B cell (primary cell): Measurements from ENCODE around the gene MPND. TPM values are rescaled to one million over a fixed set of nuclear protein-coding genes. Genes with fewer than 3 reads are reported as not detected.
"Not testable (repeated sequence)": the region's sequence is repeated elsewhere in the genome, so short reads cannot be mapped to it uniquely, and the experiment has no call there.

Source experiments
- ATAC-seq: fragments of 200-7000 bp; cut with Tn5 transposase; one replicate; pipeline ENCODE4 v1.10.0; 2021; ENCODE audit warnings: low read depth, mild to moderate bottlenecking, moderate number of reproducible peaks, moderate library complexity
- CTCF ChIA-PET: fragments of 350-600 bp; sonication (Branson Sonifier 250); formaldehyde crosslinking; loops from one replicate; lab custom pipeline; 2021; ENCODE audit warnings: antibody characterized with exemption, inconsistent platforms; lab: Charles Lee
- POLR2A ChIA-PET: fragments of 350-600 bp; sonication (Branson Sonifier 250); formaldehyde crosslinking; loops from one replicate; lab custom pipeline; 2021; ENCODE audit warnings: antibody characterized with exemption; lab: Charles Lee
- DNase-seq: peaks from one replicate; pipeline ENCODE4 v3.0.0; 2013
- H2AFZ ChIP-seq: 2 replicates; pipeline ENCODE4 v1.6.1; 2012; ENCODE audit warnings: mild to moderate bottlenecking, low read depth, low read length; ENCODE audit not compliant: insufficient read depth, poor library complexity, severe bottlenecking
- H3K27ac ChIP-seq, 2 donors: 1 replicate in 1 of 2; 2 replicates in 1 of 2; pipeline ENCODE4 v1.5.1; 2012 to 2013; ENCODE audit warnings: low read length in 2 of 2, mild to moderate bottlenecking in 2 of 2, moderate library complexity in 1 of 2
- H3K27me3 ChIP-seq, 4 experiments: fragments of 200-600 bp in 1 of 4; sonication (generic) in 1 of 4; replicated peaks in 1 of 4; 1 replicate in 2 of 4; 2 replicates in 2 of 4; pipeline versions ENCODE4 v1.6.1 to v1.7.0; 2013 to 2016; ENCODE audit warnings: low read length in 3 of 4, mild to moderate bottlenecking in 2 of 4, mixed read lengths in 1 of 4, moderate library complexity in 1 of 4; ENCODE audit not compliant: insufficient read depth in 4 of 4, control insufficient read depth in 3 of 4; ENCODE audit errors: control extremely low read depth in 1 of 4
- H3K36me3 ChIP-seq, 2 experiments: replicated peaks in 1 of 2; 1 replicate in 1 of 2; 2 replicates in 1 of 2; pipeline versions ENCODE4 v1.6.1 to v1.7.1; 2013; ENCODE audit warnings: low read length in 1 of 2; ENCODE audit not compliant: insufficient read depth in 2 of 2, control insufficient read depth in 1 of 2; ENCODE audit errors: control extremely low read depth in 1 of 2, extremely low read depth in 1 of 2
- H3K4me1 ChIP-seq, 2 donors: fragments of 200-600 bp in 1 of 2; sonication (generic) in 1 of 2; 1 replicate in 1 of 2; 2 replicates in 1 of 2; pipeline versions ENCODE4 v1.5.1 to v1.6.1; 2013 to 2017; ENCODE audit warnings: low read length in 2 of 2; ENCODE audit not compliant: control insufficient read depth in 2 of 2, insufficient read depth in 2 of 2
- H3K4me2 ChIP-seq: replicated peaks from 2 replicates; pipeline ENCODE3; 2012; ENCODE audit warnings: mild to moderate bottlenecking, low read depth, low read length; ENCODE audit not compliant: poor library complexity, severe bottlenecking
- H3K4me3 ChIP-seq, 5 experiments: fragments of 200-600 bp in 1 of 5; sonication (generic) in 1 of 5; 1 replicate in 3 of 5; 2 replicates in 2 of 5; pipeline versions ENCODE4 v1.5.1 to v1.7.0; 2011 to 2016; ENCODE audit warnings: low read length in 4 of 5, mild to moderate bottlenecking in 4 of 5, low read depth in 2 of 5, control low read depth in 1 of 5, moderate library complexity in 1 of 5; ENCODE audit not compliant: insufficient read depth in 1 of 5; ENCODE audit errors: control extremely low read depth in 1 of 5, extremely low read depth in 1 of 5
- H3K79me2 ChIP-seq: fragments of 200-600 bp; sonication (generic); one replicate; pipeline ENCODE4 v1.6.0; 2016; ENCODE audit warnings: low read length; ENCODE audit not compliant: control insufficient read depth, insufficient read depth
- H3K9ac ChIP-seq: fragments of 200-600 bp; sonication (generic); 2 replicates; pipeline ENCODE4 v1.6.1; 2017; ENCODE audit warnings: mild to moderate bottlenecking, low read length, moderate library complexity
- H3K9me3 ChIP-seq, 3 donors: one replicate each; pipeline versions ENCODE4 v1.6.1 to v1.7.1; 2013; ENCODE audit warnings: low read length in 2 of 3; ENCODE audit not compliant: control insufficient read depth in 2 of 3, insufficient read depth in 1 of 3; ENCODE audit errors: control extremely low read depth in 1 of 3
- H4K20me1 ChIP-seq: 2 replicates; pipeline ENCODE4 v1.6.0; 2012; ENCODE audit warnings: mild to moderate bottlenecking, low read length; ENCODE audit not compliant: insufficient read depth, control insufficient read depth, poor library complexity, severe bottlenecking
- H3K27ac Mint-ChIP-seq: one replicate; pipeline ENCODE4 v1.8.0; 2021; ENCODE audit warnings: mixed read lengths
- H3K27me3 Mint-ChIP-seq: one replicate; pipeline ENCODE4 v1.8.0; 2021; ENCODE audit warnings: mixed read lengths
- H3K4me1 Mint-ChIP-seq: one replicate; pipeline ENCODE4 v1.8.0; 2021; ENCODE audit warnings: mixed read lengths
- H3K4me3 Mint-ChIP-seq: one replicate; pipeline ENCODE4 v1.8.0; 2021; ENCODE audit warnings: mixed read lengths
- H3K9me3 Mint-ChIP-seq: one replicate; pipeline ENCODE4 v1.8.0; 2022; ENCODE audit warnings: mixed read lengths; ENCODE audit not compliant: insufficient read depth
- EZH2 ChIP-seq: IDR thresholded peaks from 2 replicates; pipeline ENCODE4 v1.6.1; 2012; ENCODE audit warnings: borderline replicate concordance, low read depth, mild to moderate bottlenecking, moderate library complexity, low read length; ENCODE audit not compliant: insufficient read depth, poor library complexity, severe bottlenecking
- WGBS: methylation state at CpG from one replicate; pipeline ENCODE4 v1.1.5; 2013; ENCODE audit warnings: missing lambda C conversion rate; ENCODE audit not compliant: insufficient coverage; 5-methylcytosine and 5-hydroxymethylcytosine counted together
- intact Hi-C: fragments of 100-400 bp; cut with micrococcal nuclease; formaldehyde crosslinking; loops from one replicate; pipeline ENCODE4 v1.10.0; 2022
- polyA plus RNA-seq: library from polyadenylated mRNA; depleted of rRNA; stranded (reverse); fragments of >200 nt; gene quantifications from 2 replicates; pipeline ENCODE4 v1.2.3, GENCODE V29; 2012
- total RNA-seq, 2 donors: library from RNA; stranded (reverse); fragments of 120-200 nt in 1 of 2; gene quantifications; 1 replicate in 1 of 2; 2 replicates in 1 of 2; pipeline versions ENCODE4 v1.2.3 to v1.2.4, GENCODE V29; 2013 to 2022
- TF ChIP-seq, protein P1 (sequence below): fragments of 200-600 bp; IDR thresholded peaks from one replicate; pipeline ENCODE4 v1.8.0; 2022; ENCODE audit warnings: antibody characterized with exemption, mild to moderate bottlenecking

Gene MPND
- total and polyA plus RNA-seq, 2 donors (not counting 1 experiment from before 2014, with no cell fraction given), result 14.5 to 25.6 TPM

DNA sequence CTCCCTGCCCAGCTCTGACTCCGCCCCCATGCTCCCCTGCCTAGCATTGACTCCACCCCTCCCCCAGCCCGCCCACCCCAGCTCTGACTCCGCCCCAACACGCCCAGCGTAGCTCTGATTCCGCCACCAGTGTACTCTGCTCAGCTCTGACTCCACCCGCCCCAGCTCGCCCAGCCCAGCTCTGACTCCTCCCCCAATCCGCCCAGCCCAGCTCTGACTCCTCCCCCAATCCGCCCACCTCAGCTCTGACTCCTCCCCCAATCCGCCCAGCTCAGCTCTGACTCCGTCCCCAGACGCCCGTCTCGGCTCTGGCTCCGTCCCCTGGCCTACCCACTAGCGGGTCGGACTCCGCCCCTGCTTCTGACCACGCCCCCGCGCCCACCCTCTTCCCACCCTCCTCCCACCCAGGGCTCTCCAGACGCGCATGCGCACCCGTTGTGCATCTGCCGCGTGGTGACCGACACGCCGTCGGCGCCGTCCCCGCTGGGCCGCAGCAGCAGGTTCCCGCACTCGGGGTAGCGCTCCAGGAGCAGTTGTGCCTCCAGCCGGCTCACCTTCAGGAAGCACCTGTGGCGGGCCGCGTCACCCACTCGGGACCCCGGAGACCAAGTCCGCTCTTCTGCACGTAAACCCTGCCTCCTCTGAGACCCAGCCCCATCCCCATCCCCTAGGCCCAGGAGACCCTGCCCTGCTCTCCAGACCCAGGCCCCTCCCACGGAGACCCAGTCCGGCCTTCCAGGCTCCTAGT, 14.9 kb upstream of the MPND start:
- Histone ChIP-seq H3K36me3 (no peaks in the 10 kb centered on the region), H3K27me3 (peaks cover 0 to 11% (median 0%) of the 10 kb centered on the region in 4 experiments), H3K4me2 (peak overlapping the region; percentile 74), H2AFZ (peak overlapping the region; percentile 66), H3K27ac (peak overlapping the region in 1 of 2 donors; percentile 36), H3K4me1 (peaks cover 18 to 31% of the 10 kb centered on the region in 2 donors), H3K79me2 (no peaks in the 10 kb centered on the region), H4K20me1 (no peaks in the 10 kb centered on the region), H3K9me3 (peaks cover 0 to 27% (median 0%) of the 10 kb centered on the region in 3 donors), H3K9ac (peak overlapping the region; percentile 44), H3K4me3 (peak overlapping the region in 4 of 5 experiments; percentile 37 to 54 (median 46))
- no peaks in the 10 kb centered on the region for H3K27me3 Mint-ChIP-seq
- TF ChIP-seq, protein P1, sequence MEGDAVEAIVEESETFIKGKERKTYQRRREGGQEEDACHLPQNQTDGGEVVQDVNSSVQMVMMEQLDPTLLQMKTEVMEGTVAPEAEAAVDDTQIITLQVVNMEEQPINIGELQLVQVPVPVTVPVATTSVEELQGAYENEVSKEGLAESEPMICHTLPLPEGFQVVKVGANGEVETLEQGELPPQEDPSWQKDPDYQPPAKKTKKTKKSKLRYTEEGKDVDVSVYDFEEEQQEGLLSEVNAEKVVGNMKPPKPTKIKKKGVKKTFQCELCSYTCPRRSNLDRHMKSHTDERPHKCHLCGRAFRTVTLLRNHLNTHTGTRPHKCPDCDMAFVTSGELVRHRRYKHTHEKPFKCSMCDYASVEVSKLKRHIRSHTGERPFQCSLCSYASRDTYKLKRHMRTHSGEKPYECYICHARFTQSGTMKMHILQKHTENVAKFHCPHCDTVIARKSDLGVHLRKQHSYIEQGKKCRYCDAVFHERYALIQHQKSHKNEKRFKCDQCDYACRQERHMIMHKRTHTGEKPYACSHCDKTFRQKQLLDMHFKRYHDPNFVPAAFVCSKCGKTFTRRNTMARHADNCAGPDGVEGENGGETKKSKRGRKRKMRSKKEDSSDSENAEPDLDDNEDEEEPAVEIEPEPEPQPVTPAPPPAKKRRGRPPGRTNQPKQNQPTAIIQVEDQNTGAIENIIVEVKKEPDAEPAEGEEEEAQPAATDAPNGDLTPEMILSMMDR, result no peak
- no peak for TF ChIP-seq EZH2
- peak; percentile 86 for ATAC-seq
- CTCF ChIA-PET, result interaction anchor here (0.8 kb wide), 1 partner anchor 15 kb away, joined by 3 read pairs; the partner anchor contains the start of gene MPND
- 1% methylated on average over 44 of the region's 49 CpGs for WGBS
- POLR2A ChIA-PET, result interaction anchor here (0.6 to 1.0 kb wide), 2 partner anchors 14 to 1939 kb away, joined by 3 to 4 read pairs; partner anchors contain the start of gene MPND
- H3K9me3 Mint-ChIP-seq, result no peaks in the 10 kb centered on the region
- intact Hi-C loops, result loop anchor here (1.0 to 5.0 kb wide), 3 partner anchors 14 to 144 kb away; partner anchors contain the start of genes HDGFL2 and SH3GL1
- peak overlapping the region; percentile 85 for H3K27ac Mint-ChIP-seq
- peak overlapping the region; percentile 79 for H3K4me3 Mint-ChIP-seq
- peak; percentile 93 for DNase-seq
- peaks cover 28% of the 10 kb centered on the region for H3K4me1 Mint-ChIP-seq

GRCh38 chr19:4328991-4329681, 14.2 kb upstream of the MPND start:
- DNase-seq, result peak; percentile 31
- POLR2A ChIA-PET, CTCF ChIA-PET, ATAC-seq, H3K36me3 ChIP-seq, H3K9me3 Mint-ChIP-seq, H4K20me1 ChIP-seq, H3K79me2 ChIP-seq, H3K27me3 Mint-ChIP-seq: not testable (repeated sequence)
- Histone ChIP-seq H3K4me2 (peak overlapping the region; percentile 74), H3K27me3 (peaks cover 0 to 11% (median 0%) of the 10 kb centered on the region in 4 experiments), H3K9ac (peak overlapping the region; percentile 44), H2AFZ (peak overlapping the region; percentile 66), H3K9me3 (peaks cover 0 to 27% (median 0%) of the 10 kb centered on the region in 3 donors), H3K4me3 (peak overlapping the region in 4 of 5 experiments; percentile 27 to 54 (median 46)), H3K27ac (peak overlapping the region in 1 of 2 donors; percentile 36), H3K4me1 (peaks cover 18 to 31% of the 10 kb centered on the region in 2 donors)
- WGBS, result 40% methylated on average over 27 of the region's 35 CpGs
- Mint-ChIP-seq H3K4me1 (peaks cover 28% of the 10 kb centered on the region), H3K27ac (peak overlapping the region; percentile 85), H3K4me3 (peak overlapping the region; percentile 79)
- intact Hi-C loops, result loop anchor here (1.0 to 5.0 kb wide), 3 partner anchors 13 to 143 kb away; partner anchors contain the start of genes HDGFL2 and SH3GL1
